GM21717 (cell line): ENCODE measurements around the gene IER5L.

ENCODE experiments used
- ATAC-seq: cut with Tn5 transposase; IDR thresholded peaks from one replicate; pipeline ENCODE4 v1.9.1; 2021; ENCODE audit warnings: mild to moderate bottlenecking, moderate library complexity; ENCODE audit not compliant: unreplicated experiment

Gene IER5L

GRCh38 chr9:129177791-129178567 lies at the start of gene IER5L:
TSS of gene IER5L (minus strand) at chr9:129178261. CDS start at chr9:129178052, 209 bp downstream.
- ATAC-seq, result peak; percentile 84

- ATAC-seq, result no peak
Measured at GRCh38 chr9:129227843-129228189, 49.8 kb upstream of the IER5L start.

GRCh38 chr9:129225815-129226214 lies 47.8 kb upstream of the IER5L start:
- ATAC-seq, result no peak

GRCh38 chr9:129225490-129225778 lies 47.4 kb upstream of the IER5L start:
- ATAC-seq, result no peak

GRCh38 chr9:129224618-129225489 lies 46.8 kb upstream of the IER5L start:
- ATAC-seq, result no peak

- ATAC-seq, result no peak
Measured at GRCh38 chr9:129223551-129224208, 45.6 kb upstream of the IER5L start.

- no peak for ATAC-seq
Measured at GRCh38 chr9:129222819-129223218, 44.8 kb upstream of the IER5L start.

GRCh38 chr9:129221979-129222635 lies 44.0 kb upstream of the IER5L start:
- no peak for ATAC-seq

GRCh38 chr9:129221233-129221632 lies 43.2 kb upstream of the IER5L start:
- ATAC-seq, result no peak

- no peak for ATAC-seq
Measured at GRCh38 chr9:129220771-129221170, 42.7 kb upstream of the IER5L start.

- ATAC-seq, result no peak
Measured at GRCh38 chr9:129218918-129219317, 40.9 kb upstream of the IER5L start.

GRCh38 chr9:129218272-129218625 lies 40.2 kb upstream of the IER5L start:
- no peak for ATAC-seq

GRCh38 chr9:129213551-129213950 lies 35.5 kb upstream of the IER5L start:
- ATAC-seq, result no peak

- no peak for ATAC-seq
Measured at GRCh38 chr9:129211686-129212085, 33.6 kb upstream of the IER5L start.

- no peak for ATAC-seq
Measured at GRCh38 chr9:129210125-129210524, 32.1 kb upstream of the IER5L start.

GRCh38 chr9:129209580-129209979 lies 31.5 kb upstream of the IER5L start:
- ATAC-seq, result no peak

- ATAC-seq, result no peak
Measured at GRCh38 chr9:129209109-129209508, 31.0 kb upstream of the IER5L start.

- ATAC-seq, result no peak
Measured at GRCh38 chr9:129208207-129209032, 30.4 kb upstream of the IER5L start.

GRCh38 chr9:129206905-129207304 lies 28.8 kb upstream of the IER5L start:
- no peak for ATAC-seq

- no peak for ATAC-seq
Measured at GRCh38 chr9:129206401-129206800, 28.3 kb upstream of the IER5L start.
